Loucy (cell line): ENCODE data around the gene PPP1R13B.

Experiments used
- H2AFZ ChIP-seq: fragments of 200-600 bp; sonication (generic); 2 replicates; pipeline ENCODE4 v1.6.0; 2016; ENCODE audit warnings: antibody characterized with exemption, mild to moderate bottlenecking, low read length, moderate library complexity
- H3F3A ChIP-seq: fragments of 200-600 bp; 2 replicates; pipeline ENCODE4 v1.6.0; 2016; ENCODE audit warnings: antibody characterized with exemption, low read depth, mild to moderate bottlenecking
- H3K27me3 ChIP-seq: fragments of 200-600 bp; sonication (generic); 2 replicates; pipeline ENCODE4 v1.6.1; 2014; ENCODE audit warnings: low read length, mild to moderate bottlenecking; ENCODE audit not compliant: insufficient read depth, poor library complexity, severe bottlenecking
- H3K36me3 ChIP-seq: fragments of 200-600 bp; sonication (generic); 2 replicates; pipeline ENCODE4 v1.6.1; 2016; ENCODE audit warnings: low read length; ENCODE audit not compliant: insufficient read depth
- H3K4me1 ChIP-seq: fragments of 200-600 bp; sonication (generic); 2 replicates; pipeline ENCODE4 v1.5.1; 2014; ENCODE audit warnings: low read length, mild to moderate bottlenecking; ENCODE audit not compliant: insufficient read depth, poor library complexity, severe bottlenecking
- H3K4me2 ChIP-seq: fragments of 200-600 bp; sonication (generic); 2 replicates; pipeline ENCODE4 v1.6.0; 2014; ENCODE audit warnings: antibody characterized with exemption, low read length, low read depth, mild to moderate bottlenecking; ENCODE audit not compliant: poor library complexity, severe bottlenecking
- H3K4me3 ChIP-seq: fragments of 200-600 bp; sonication (generic); 2 replicates; pipeline ENCODE4 v1.5.1; 2014; ENCODE audit warnings: low read length, mild to moderate bottlenecking, mixed read lengths; ENCODE audit not compliant: poor library complexity, severe bottlenecking
- H3K79me2 ChIP-seq: fragments of 200-600 bp; sonication (generic); 2 replicates; pipeline ENCODE4 v1.6.1; 2014; ENCODE audit warnings: low read length; ENCODE audit not compliant: insufficient read depth
- H3K9ac ChIP-seq: fragments of 200-600 bp; sonication (generic); 2 replicates; pipeline ENCODE4 v1.6.0; 2014; ENCODE audit warnings: mild to moderate bottlenecking, low read depth, low read length, moderate library complexity; ENCODE audit not compliant: poor library complexity, severe bottlenecking
- H3K9me2 ChIP-seq: fragments of 200-600 bp; sonication (generic); replicated peaks from 2 replicates; pipeline ENCODE4 v1.6.1; 2016; ENCODE audit warnings: low read depth, low read length, mixed read lengths
- H3K9me3 ChIP-seq: fragments of 200-600 bp; sonication (generic); 2 replicates; pipeline ENCODE4 v1.6.1; 2014; ENCODE audit warnings: mild to moderate bottlenecking, antibody characterized with exemption, low read length, low read depth; ENCODE audit not compliant: insufficient read depth
- H4K20me1 ChIP-seq: fragments of 200-600 bp; sonication (generic); 2 replicates; pipeline ENCODE4 v1.6.0; 2014; ENCODE audit warnings: antibody characterized with exemption, low read length, mild to moderate bottlenecking; ENCODE audit not compliant: insufficient read depth, poor library complexity, severe bottlenecking
- CTCF ChIP-seq: fragments of 200-600 bp; sonication (generic); conservative IDR thresholded peaks from 2 replicates; pipeline ENCODE4 v1.5.1; 2014; ENCODE audit warnings: mild to moderate bottlenecking, antibody characterized with exemption, low read length
- EZH2phosphoT487 ChIP-seq: fragments of 200-600 bp; IDR thresholded peaks from 2 replicates; pipeline ENCODE4 v1.6.1; 2018; ENCODE audit warnings: antibody characterized with exemption, mild to moderate bottlenecking, moderate library complexity, borderline replicate concordance

PPP1R13B gene

GRCh38 chr14:103847451-103848174 lies at the start of gene PPP1R13B:
TSS of gene PPP1R13B (minus strand) at chr14:103847575. CDS start at chr14:103847307, 268 bp downstream.
- Histone ChIP-seq H3K27me3 (no peaks in the 10 kb centered on the region), H3K9me2 (no peaks in the 10 kb centered on the region), H3K79me2 (peaks cover 14% of the 10 kb centered on the region; the same call in 1 of the 2 replicates), H4K20me1 (peaks cover 11% of the 10 kb centered on the region), H3K4me2 (peak within 1 kb of the TSS; percentile 97), H3K36me3 (no peaks in the 10 kb centered on the region), H3K9me3 (no peaks in the 10 kb centered on the region), H3K4me1 (peaks cover 16% of the 10 kb centered on the region), H3K9ac (peak within 1 kb of the TSS; percentile 66), H3F3A (no peaks in the 10 kb centered on the region), H3K4me3 (peak within 1 kb of the TSS; percentile 78), H2AFZ (peak within 1 kb of the TSS; percentile 88)
- no peak for TF ChIP-seq CTCF
- no peak for TF ChIP-seq EZH2phosphoT487

DNA sequence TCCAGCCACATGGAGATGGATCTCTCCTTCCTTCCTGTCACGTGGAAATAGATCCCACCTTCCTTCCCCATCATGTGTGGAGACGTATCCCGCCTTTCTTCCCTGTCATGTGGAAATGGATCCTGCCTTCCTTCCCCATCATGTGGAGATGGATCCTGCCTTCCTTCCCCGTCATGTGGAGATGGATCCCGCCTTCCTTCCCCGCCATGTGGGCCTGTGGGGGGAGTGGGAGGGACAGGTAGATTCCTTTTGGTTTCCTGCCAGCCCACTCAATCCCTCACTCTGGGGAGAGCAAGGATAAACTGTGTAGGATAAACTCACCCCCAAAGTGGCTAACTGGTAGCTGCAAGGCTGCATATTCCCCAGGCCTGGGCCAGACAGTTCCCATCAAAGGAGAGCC lies 49.2 kb upstream of the PPP1R13B start:
- Histone ChIP-seq H3K4me3 (no peak overlapping the region), H3K27me3 (no peaks in the 10 kb centered on the region), H3K36me3 (no peaks in the 10 kb centered on the region), H3K9ac (no peak overlapping the region), H3K9me3 (no peaks in the 10 kb centered on the region), H2AFZ (no peak overlapping the region), H3K4me1 (no peaks in the 10 kb centered on the region), H3K9me2 (no peaks in the 10 kb centered on the region), H3K4me2 (no peak overlapping the region), H3F3A (no peaks in the 10 kb centered on the region), H4K20me1 (no peaks in the 10 kb centered on the region), H3K79me2 (no peaks in the 10 kb centered on the region)
- TF ChIP-seq EZH2phosphoT487 (no peak), CTCF (no peak)

DNA sequence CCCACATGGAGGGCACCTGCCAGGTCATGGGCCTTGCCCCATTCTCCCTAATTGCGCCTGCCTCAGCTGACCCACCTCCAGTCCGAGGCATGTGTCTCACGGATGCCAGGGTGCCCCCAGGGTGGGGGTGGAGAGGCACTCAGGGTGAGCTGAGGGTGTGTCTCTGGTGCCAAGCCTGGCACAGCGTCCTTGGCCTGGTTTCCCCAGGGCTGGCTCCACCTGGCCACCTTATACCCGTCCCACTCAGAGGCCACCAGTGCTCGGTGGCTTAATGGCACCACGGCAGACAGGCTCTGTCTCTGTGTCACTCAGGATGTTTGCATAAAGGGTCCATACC lies 47.3 kb upstream of the PPP1R13B start:
- H4K20me1 ChIP-seq = no peaks in the 10 kb centered on the region
- no peak overlapping the region for H3K4me2 ChIP-seq
- no peak overlapping the region for H3K9ac ChIP-seq
- no peaks in the 10 kb centered on the region for H3K4me1 ChIP-seq
- no peak overlapping the region for H3K4me3 ChIP-seq
- H3K79me2 ChIP-seq = no peaks in the 10 kb centered on the region
- no peaks in the 10 kb centered on the region for H3K9me2 ChIP-seq
- H3K9me3 ChIP-seq = no peaks in the 10 kb centered on the region
- H3K36me3 ChIP-seq = no peaks in the 10 kb centered on the region
- no peaks in the 10 kb centered on the region for H3K27me3 ChIP-seq
- TF ChIP-seq CTCF (no peak), EZH2phosphoT487 (no peak)
- no peak overlapping the region for H2AFZ ChIP-seq
- H3F3A ChIP-seq = no peaks in the 10 kb centered on the region
